Fibroblast of villous mesenchyme (primary cell): ENCODE measurements around the gene SYTL3. TPM values are rescaled to one million over a fixed set of nuclear protein-coding genes. Genes with fewer than 3 reads are reported as not detected.
A peak's percentile ranks its signal among the peaks of the same experiment; 100 is the strongest.
"Not testable (repeated sequence)": the region's sequence is repeated elsewhere in the genome, so short reads cannot be mapped to it uniquely, and the experiment has no call there.

Experiments used
- DNase-seq: peaks from one replicate; pipeline ENCODE4 v3.0.0-alpha.2; 2010; ENCODE audit warnings: low read depth
- H3K4me3 ChIP-seq: 2 replicates; pipeline ENCODE4 v1.5.1; 2011; ENCODE audit warnings: low read depth, mild to moderate bottlenecking, low read length
- CTCF ChIP-seq: IDR thresholded peaks from 2 replicates; pipeline ENCODE4 v1.5.1; 2012; ENCODE audit warnings: low read depth, mild to moderate bottlenecking, low read length; ENCODE audit not compliant: insufficient read depth
- total RNA-seq: library from RNA; depleted of rRNA; stranded (reverse); fragments of >200 nt; gene quantifications from 2 replicates; pipeline ENCODE4 v1.2.3, GENCODE V29; 2012

SYTL3 gene
- total RNA-seq, 1 donor: 1.7 TPM

DNA sequence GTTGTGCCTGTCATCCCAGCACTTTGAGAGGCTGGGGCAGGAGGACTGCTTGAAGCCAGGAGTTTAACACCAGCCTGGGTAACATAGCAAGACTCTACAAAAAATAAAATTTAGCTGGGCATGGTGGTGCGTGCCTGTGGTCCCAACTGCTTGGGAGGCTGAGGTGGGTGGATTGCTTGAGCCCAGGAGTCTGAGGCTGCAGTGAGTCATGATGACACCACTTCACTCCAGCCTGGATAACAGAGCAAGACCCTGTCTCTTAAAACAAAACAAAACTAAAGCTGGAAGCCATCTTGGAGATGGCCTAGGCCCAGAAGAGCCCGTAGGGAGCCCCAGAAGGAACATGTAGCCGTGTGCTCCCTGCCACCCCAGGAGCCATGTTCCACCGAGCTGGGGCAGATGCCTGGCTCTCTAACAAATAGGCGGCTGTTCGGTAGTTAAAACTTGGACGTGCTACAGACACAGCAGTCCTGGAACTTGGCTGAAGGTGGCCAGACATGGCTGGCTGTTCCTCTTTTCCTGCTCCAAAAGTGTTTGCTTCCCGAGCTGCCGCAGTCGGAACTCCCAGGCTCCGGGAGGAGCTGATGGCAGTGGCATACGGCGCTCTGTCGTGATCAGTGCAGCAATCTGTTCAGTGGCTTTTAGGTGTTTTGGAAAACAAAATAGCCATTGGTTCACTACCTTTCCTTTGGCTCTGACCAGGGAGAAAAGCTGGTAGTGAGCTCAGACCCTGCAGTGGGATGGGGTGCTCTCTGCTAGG, 42.3 kb upstream of the SYTL3 start:
- no peak for DNase-seq
- no peak overlapping the region for H3K4me3 ChIP-seq
- no peak for TF ChIP-seq CTCF

DNA sequence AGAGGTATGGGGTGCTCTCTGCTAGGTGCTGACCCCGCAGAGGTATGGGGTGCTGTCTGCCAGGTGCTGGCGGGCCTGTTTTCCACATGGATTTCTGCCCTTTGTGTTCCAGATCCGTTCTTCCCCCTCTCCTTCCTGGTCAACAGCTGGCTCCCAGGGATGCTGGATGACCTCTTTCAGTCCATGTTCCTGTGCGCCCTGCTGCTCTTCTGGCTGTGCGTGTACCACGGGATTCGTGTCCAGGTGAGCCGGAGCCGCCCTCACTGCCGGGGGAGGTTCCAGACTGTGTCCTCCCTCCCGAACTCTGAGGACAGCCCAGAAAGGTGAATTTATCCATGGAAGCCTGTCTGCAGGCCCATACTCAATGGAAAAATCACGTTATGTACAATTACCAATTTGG, 41.6 kb upstream of the SYTL3 start:
- no peak overlapping the region for H3K4me3 ChIP-seq
- DNase-seq: no peak
- no peak for TF ChIP-seq CTCF

DNA sequence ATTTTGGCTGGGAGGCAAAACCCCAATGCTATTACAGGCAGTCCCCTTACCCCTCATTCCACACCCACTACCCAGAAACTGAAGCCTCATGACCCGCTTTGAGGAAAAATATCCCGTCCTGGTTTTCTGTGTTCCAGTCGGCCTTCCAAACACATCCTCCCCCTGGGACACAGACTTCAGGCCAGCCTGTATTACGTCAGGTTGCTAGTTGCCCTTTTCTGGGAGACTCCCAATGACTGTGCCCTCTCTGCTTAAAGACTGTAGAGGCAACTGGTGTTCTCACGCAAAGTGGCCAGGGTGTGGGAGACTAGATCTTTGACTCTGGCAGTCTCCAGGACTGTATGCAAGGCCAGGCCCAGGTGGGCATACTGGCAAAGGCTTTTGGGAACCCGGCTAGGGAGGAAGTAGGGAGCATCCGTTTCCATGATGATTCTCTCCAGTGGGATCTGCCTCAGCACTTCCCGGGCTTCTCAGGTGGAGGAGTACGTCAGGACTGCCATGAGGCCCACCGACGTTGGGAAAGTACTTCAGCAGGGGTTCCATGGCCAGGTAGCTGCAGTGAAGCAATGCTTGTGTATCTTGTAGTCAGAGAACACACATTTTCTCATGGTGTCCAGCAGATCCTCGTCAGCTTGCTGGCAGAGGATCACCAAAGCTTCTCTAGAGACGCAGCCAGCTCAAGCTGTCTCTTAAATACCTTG, 40.2 kb upstream of the SYTL3 start:
- no peak for DNase-seq
- H3K4me3 ChIP-seq: no peak overlapping the region
- no peak for TF ChIP-seq CTCF

GRCh38 chr6:158610319-158610968, 39.4 kb upstream of the SYTL3 start:
- H3K4me3 ChIP-seq: no peak overlapping the region
- TF ChIP-seq CTCF: no peak
- no peak for DNase-seq

GRCh38 chr6:158611039-158611438, 38.8 kb upstream of the SYTL3 start:
- TF ChIP-seq CTCF: no peak
- H3K4me3 ChIP-seq: no peak overlapping the region
- DNase-seq: no peak

DNA sequence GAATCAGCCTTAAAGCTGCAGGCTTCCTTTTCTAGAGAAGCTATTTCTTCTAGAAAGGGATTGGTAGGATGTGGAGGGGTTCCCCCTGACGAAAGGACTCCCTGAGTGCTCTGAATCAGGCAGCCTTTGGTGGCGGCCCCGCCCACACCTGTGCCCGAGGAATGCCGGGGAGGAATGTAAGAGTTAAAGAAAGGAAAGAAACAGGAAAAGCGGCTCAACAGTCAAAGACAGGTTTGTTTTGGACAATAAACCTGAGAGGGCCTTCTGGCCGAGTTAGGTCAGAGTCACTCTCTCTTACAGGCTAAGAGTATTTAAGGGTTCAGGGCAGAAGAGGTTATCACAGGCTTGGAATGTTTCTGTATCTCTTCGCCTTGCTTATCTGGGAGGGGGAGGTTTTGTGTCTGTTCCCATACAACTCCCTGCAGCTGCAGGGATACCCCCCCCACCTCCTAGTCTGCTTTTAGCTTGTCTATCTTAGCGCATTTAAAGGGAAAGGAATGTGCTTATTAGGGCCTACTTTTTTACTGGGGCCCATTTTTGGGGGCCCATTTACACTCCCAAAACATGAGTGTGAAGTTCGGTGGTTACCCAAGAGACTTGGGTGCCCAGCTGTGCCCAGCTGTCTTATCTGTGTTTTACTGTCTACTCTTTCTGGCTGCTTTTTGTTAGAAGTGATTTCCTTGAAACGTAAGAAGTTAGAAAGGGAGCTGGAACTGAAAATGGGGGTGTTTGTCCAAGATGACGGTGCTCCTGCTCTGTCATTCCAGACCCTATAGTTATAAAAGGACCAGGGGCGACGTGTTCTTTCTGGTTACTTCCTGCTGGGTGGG, 38.1 kb upstream of the SYTL3 start:
- no peak for TF ChIP-seq CTCF
- H3K4me3 ChIP-seq: no peak overlapping the region
- peak; percentile 37 for DNase-seq

DNA sequence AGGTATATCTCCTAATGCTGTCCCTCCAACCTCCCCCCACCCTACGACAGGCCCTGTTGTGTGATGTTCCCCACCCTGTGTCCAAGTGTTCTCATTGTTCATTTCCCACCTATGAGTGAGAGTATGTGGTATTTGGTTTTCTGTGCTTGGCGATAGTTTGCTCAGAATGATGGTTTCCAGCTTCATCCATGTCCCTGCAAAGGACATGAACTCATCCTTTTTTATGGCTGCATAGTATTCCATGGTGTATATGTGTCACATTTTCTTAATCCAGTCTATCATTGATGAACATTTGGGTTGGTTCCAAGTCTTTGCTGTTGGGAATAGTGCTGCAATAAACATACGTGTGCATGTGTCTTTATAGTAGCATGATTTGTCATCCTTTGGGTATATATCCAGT, 35.2 kb upstream of the SYTL3 start:
- H3K4me3 ChIP-seq, DNase-seq: not testable (repeated sequence)

- not testable (repeated sequence) for DNase-seq, H3K4me3 ChIP-seq
These were observed 31.6 kb upstream of the SYTL3 start for GRCh38 chr6:158618289-158618688.
